ENCODE results near the gene LCN6.
"Not testable (repeated sequence)": the region's sequence is repeated elsewhere in the genome, so short reads cannot be mapped to it uniquely, and the experiment has no call there.

Gene LCN6

GRCh38 chr9:136791516-136792276 lies 43.4 kb upstream of the LCN6 start:
- Histone ChIP-seq H4K20me1 (ENCODE audit: control insufficient read depth, insufficient read depth, low read depth, low read length) (no peaks in the 10 kb centered on the region), H3K27me3 (ENCODE audit: control insufficient read depth, low read length) (peaks cover 12% of the 10 kb centered on the region; the same call in 1 of the 2 replicates), H3K4me1 (ENCODE audit: control insufficient read depth, low read length) (peaks cover 36% of the 10 kb centered on the region), H3K4me2 (ENCODE audit: low read length) (peak overlapping the region; percentile 86), H3K79me2 (ENCODE audit: control insufficient read depth, low read length) (peaks cover 3% of the 10 kb centered on the region; the same call in 1 of the 2 replicates), H3K9me2 (replicated peaks; ENCODE audit: control insufficient read depth, low read length) (no peaks in the 10 kb centered on the region), H3K27ac (ENCODE audit: low read depth, low read length) (peak overlapping the region; percentile 37), H3F3A (ENCODE audit: control insufficient read depth, insufficient read depth) (no peaks in the 10 kb centered on the region), H3K36me3 (ENCODE audit: control insufficient read depth, low read length) (peaks cover 9% of the 10 kb centered on the region; the same call in 1 of the 2 replicates), H3K4me3 (ENCODE audit: low read length) (peak overlapping the region; percentile 77), H3K9me3 (ENCODE audit: control insufficient read depth, insufficient read depth, low read length) (no peaks in the 10 kb centered on the region)
- TF ChIP-seq EZH2phosphoT487 (IDR thresholded peaks at IDR 0.05; ENCODE audit: borderline replicate concordance, low read length) (no peak), CTCF (IDR thresholded peaks at IDR 0.05; ENCODE audit: low read depth, low read length, poor library complexity, severe bottlenecking) (peak; percentile 100)

DNA sequence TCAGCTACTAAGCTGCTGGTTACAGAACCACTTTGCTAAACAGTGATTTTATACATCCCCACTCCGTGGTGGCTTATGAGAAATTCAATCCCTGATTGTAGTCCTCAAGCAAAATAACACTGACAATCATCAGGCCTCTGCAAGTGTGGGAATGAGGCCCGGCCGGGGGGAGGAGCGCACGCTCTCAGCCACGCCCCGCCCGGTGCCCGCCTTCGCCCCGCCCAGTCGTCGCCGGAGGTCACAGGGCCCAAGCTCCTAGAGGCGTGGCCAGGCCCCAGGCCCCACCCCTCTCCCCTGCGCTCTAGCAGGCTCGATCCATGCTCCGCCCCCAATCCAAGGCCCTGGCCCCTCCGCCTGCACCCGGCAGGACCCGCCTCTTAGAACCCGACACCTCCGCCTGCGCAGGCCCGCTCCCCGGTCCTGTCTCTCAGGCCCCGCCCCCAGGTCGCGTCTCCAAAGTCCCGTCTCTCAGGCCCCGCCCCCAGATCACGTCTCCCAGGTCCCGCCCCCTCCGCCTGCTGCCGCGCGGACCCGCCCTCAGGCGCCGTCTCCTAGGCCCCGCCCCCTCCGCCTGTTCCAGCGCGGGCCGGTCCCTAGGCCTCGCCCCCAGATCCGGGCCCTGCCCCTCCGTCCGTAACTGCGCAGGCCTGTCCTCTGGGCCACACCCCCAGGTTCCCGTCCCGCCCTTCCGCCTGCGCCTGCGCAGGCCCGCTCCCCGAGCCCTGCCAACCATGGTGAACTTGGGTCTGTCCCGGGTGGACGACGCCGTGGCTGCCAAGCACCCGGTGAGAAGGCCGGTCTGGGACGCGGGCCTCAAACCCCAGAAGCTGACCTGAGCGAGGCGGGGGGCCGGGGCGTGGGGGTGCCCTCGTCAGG lies 42.6 kb upstream of the LCN6 start, which contains the start of gene TMEM141:
TMEM141 (plus strand) TSS at position 705 of the 876 bp plus-strand sequence; CDS start at position 732, 27 bp downstream.
- Histone ChIP-seq H3K36me3 (ENCODE audit: control insufficient read depth, low read length) (peaks cover 9% of the 10 kb centered on the region; the same call in 1 of the 2 replicates), H3K27me3 (ENCODE audit: control insufficient read depth, low read length) (peaks cover 16% of the 10 kb centered on the region), H3K4me2 (ENCODE audit: low read length) (peak within 1 kb of the TSS; percentile 86), H3K9me2 (replicated peaks; ENCODE audit: control insufficient read depth, low read length) (no peaks in the 10 kb centered on the region), H3K4me1 (ENCODE audit: control insufficient read depth, low read length) (peaks cover 28% of the 10 kb centered on the region), H3K9me3 (ENCODE audit: control insufficient read depth, insufficient read depth, low read length) (no peaks in the 10 kb centered on the region), H4K20me1 (ENCODE audit: control insufficient read depth, insufficient read depth, low read depth, low read length) (no peaks in the 10 kb centered on the region), H3K27ac (ENCODE audit: low read depth, low read length) (peak within 1 kb of the TSS; percentile 37), H3K4me3 (ENCODE audit: low read length) (peak within 1 kb of the TSS; percentile 77), H3K79me2 (ENCODE audit: control insufficient read depth, low read length) (peaks cover 3% of the 10 kb centered on the region; the same call in 1 of the 2 replicates), H3F3A (ENCODE audit: control insufficient read depth, insufficient read depth) (no peaks in the 10 kb centered on the region)
- TF ChIP-seq CTCF (IDR thresholded peaks at IDR 0.05; ENCODE audit: low read depth, low read length, poor library complexity, severe bottlenecking) (no peak), EZH2phosphoT487 (IDR thresholded peaks at IDR 0.05; ENCODE audit: borderline replicate concordance, low read length) (no peak)

- Histone ChIP-seq H3K27ac (ENCODE audit: low read depth, low read length) (no peak overlapping the region), H3K9me2 (replicated peaks; ENCODE audit: control insufficient read depth, low read length) (no peaks in the 10 kb centered on the region), H3K4me2 (ENCODE audit: low read length) (no peak overlapping the region)
Observed at GRCh38 chr9:136789523-136789937, 41.2 kb upstream of the LCN6 start.

DNA sequence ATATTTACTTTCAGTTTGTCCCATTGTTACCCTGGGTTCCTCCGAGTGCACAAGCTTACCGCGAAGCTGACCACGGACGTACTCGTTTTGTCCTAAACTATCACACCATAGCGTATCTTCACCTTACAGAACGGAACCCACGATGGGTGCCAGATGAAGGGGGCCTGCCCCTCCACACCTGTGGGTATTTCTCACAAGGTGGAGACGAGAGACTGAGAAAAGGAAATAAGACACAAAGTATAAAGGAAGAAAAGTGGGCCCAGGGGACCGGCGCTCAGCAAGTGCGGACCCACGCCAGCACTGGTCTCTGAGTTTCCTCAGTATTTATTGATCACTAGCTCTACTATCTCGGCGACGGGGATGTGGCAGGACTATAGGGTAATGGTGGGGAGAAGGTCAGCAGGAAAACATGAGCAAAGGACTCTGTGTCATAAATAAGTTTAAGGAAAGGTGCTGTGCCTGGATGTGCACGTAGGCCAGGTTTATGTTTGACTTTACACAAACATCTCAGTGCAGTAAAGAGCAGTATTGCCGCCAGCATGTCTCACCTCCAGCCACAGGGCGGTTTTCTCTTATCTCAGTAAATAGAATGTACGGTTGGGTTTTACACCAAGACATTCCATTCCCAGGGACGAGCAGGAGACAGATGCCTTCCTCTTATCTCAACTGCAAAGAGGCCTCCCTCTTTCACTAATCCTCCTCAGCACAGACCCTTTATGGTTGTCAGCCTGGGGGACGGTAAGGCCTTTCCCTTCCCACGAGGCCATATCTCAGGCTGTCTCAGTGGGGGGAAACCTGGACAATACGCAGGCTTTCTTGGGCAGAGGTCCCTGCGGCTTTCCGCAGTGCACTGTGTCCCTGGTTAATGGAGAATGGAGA lies 40.6 kb upstream of the LCN6 start:
- not testable (repeated sequence) for H3F3A ChIP-seq (ENCODE audit: control insufficient read depth, insufficient read depth); H3K4me2 ChIP-seq (ENCODE audit: low read length); H3K79me2 ChIP-seq (ENCODE audit: control insufficient read depth, low read length); H3K4me3 ChIP-seq (ENCODE audit: low read length); H3K36me3 ChIP-seq (ENCODE audit: control insufficient read depth, low read length); H3K9me3 ChIP-seq (ENCODE audit: control insufficient read depth, insufficient read depth, low read length); H3K9me2 ChIP-seq (replicated peaks; ENCODE audit: control insufficient read depth, low read length); H3K27ac ChIP-seq (ENCODE audit: low read depth, low read length); H4K20me1 ChIP-seq (ENCODE audit: control insufficient read depth, insufficient read depth, low read depth, low read length)
- H3K4me1 ChIP-seq (ENCODE audit: control insufficient read depth, low read length): peaks cover 24% of the 10 kb centered on the region
- H3K27me3 ChIP-seq (ENCODE audit: control insufficient read depth, low read length): peaks cover 19% of the 10 kb centered on the region

More at GRCh38 chr9:136789523-136789937, 41.2 kb upstream of the LCN6 start:
- peaks cover 3% of the 10 kb centered on the region; the same call in 1 of the 2 replicates for H3K79me2 ChIP-seq (ENCODE audit: control insufficient read depth, low read length)
- no peaks in the 10 kb centered on the region for H3K9me3 ChIP-seq (ENCODE audit: control insufficient read depth, insufficient read depth, low read length)
- H3K4me1 ChIP-seq (ENCODE audit: control insufficient read depth, low read length): peaks cover 21% of the 10 kb centered on the region
- H3F3A ChIP-seq (ENCODE audit: control insufficient read depth, insufficient read depth): no peaks in the 10 kb centered on the region
- H3K27me3 ChIP-seq (ENCODE audit: control insufficient read depth, low read length): peaks cover 18% of the 10 kb centered on the region
- H3K4me3 ChIP-seq (ENCODE audit: low read length): no peak overlapping the region
- peaks cover 9% of the 10 kb centered on the region; the same call in 1 of the 2 replicates for H3K36me3 ChIP-seq (ENCODE audit: control insufficient read depth, low read length)
- no peak for TF ChIP-seq CTCF (IDR thresholded peaks at IDR 0.05; ENCODE audit: low read depth, low read length, poor library complexity, severe bottlenecking)
- TF ChIP-seq EZH2phosphoT487 (IDR thresholded peaks at IDR 0.05; ENCODE audit: borderline replicate concordance, low read length): no peak
- no peaks in the 10 kb centered on the region for H4K20me1 ChIP-seq (ENCODE audit: control insufficient read depth, insufficient read depth, low read depth, low read length)
